ENCODE measurements around the gene VEGFA.

The VEGFA gene

GRCh38 chr6:43757966-43758616 lies 11.9 kb upstream of the VEGFA start:
- Histone ChIP-seq H3K27ac (no peak overlapping the region), H3K36me3 (no peaks in the 10 kb centered on the region), H3K4me1 (ENCODE audit: control insufficient read depth in 1 of 2, insufficient read depth in 1 of 2, low read depth in 1 of 2, low read length in 1 of 2) (no peaks in the 10 kb centered on the region), H3K9me3 (no peaks in the 10 kb centered on the region), H3K27me3 (peaks cover 36% of the 10 kb centered on the region), H3K4me3 (ENCODE audit: low read depth in 1 of 2, low read length in 1 of 2) (no peak overlapping the region)
- TF ChIP-seq CTCF (IDR thresholded peaks at IDR 0.05): no peak

GRCh38 chr6:43758617-43759050 lies 11.4 kb upstream of the VEGFA start:
- Histone ChIP-seq H3K27ac (no peak overlapping the region), H3K27me3 (peaks cover 39% of the 10 kb centered on the region)

GRCh38 chr6:43759136-43759906 lies 10.7 kb upstream of the VEGFA start:
- Histone ChIP-seq H3K27me3 (peaks cover 45% of the 10 kb centered on the region), H3K36me3 (no peaks in the 10 kb centered on the region), H3K9me3 (no peaks in the 10 kb centered on the region), H3K4me1 (ENCODE audit: control insufficient read depth in 1 of 2, insufficient read depth in 1 of 2, low read depth in 1 of 2, low read length in 1 of 2) (peaks cover 0 to 3% of the 10 kb centered on the region in 2 experiments), H3K4me3 (ENCODE audit: low read depth in 1 of 2, low read length in 1 of 2) (no peak overlapping the region), H3K27ac (no peak overlapping the region)
- TF ChIP-seq CTCF (IDR thresholded peaks at IDR 0.05): no peak

More at GRCh38 chr6:43758617-43759050, 11.4 kb upstream of the VEGFA start:
- H3K9me3 ChIP-seq: no peaks in the 10 kb centered on the region
- H3K4me1 ChIP-seq (ENCODE audit: control insufficient read depth in 1 of 2, insufficient read depth in 1 of 2, low read depth in 1 of 2, low read length in 1 of 2): peaks cover 0 to 3% of the 10 kb centered on the region in 2 experiments
- no peak overlapping the region for H3K4me3 ChIP-seq (ENCODE audit: low read depth in 1 of 2, low read length in 1 of 2)
- TF ChIP-seq CTCF (IDR thresholded peaks at IDR 0.05): no peak
- no peaks in the 10 kb centered on the region for H3K36me3 ChIP-seq

GRCh38 chr6:43759907-43760206 lies 10.2 kb upstream of the VEGFA start:
- Histone ChIP-seq H3K27ac (no peak overlapping the region), H3K27me3 (peaks cover 50% of the 10 kb centered on the region), H3K4me3 (ENCODE audit: low read depth in 1 of 2, low read length in 1 of 2) (no peak overlapping the region), H3K4me1 (ENCODE audit: control insufficient read depth in 1 of 2, insufficient read depth in 1 of 2, low read depth in 1 of 2, low read length in 1 of 2) (peaks cover 0 to 3% of the 10 kb centered on the region in 2 experiments), H3K36me3 (no peaks in the 10 kb centered on the region), H3K9me3 (no peaks in the 10 kb centered on the region)
- no peak for TF ChIP-seq CTCF (IDR thresholded peaks at IDR 0.05)

GRCh38 chr6:43760210-43761168 lies 9.5 kb upstream of the VEGFA start:
- Histone ChIP-seq H3K27me3 (peaks cover 55% of the 10 kb centered on the region), H3K27ac (no peak overlapping the region)

More at GRCh38 chr6:43760210-43761168, 9.5 kb upstream of the VEGFA start:
- H3K9me3 ChIP-seq: no peaks in the 10 kb centered on the region
- H3K4me3 ChIP-seq (ENCODE audit: low read depth in 1 of 2, low read length in 1 of 2): no peak overlapping the region
- H3K4me1 ChIP-seq (ENCODE audit: control insufficient read depth in 1 of 2, insufficient read depth in 1 of 2, low read depth in 1 of 2, low read length in 1 of 2): peaks cover 0 to 3% of the 10 kb centered on the region in 2 experiments
- TF ChIP-seq CTCF (IDR thresholded peaks at IDR 0.05): no peak
- H3K36me3 ChIP-seq: no peaks in the 10 kb centered on the region
